H9 (cell line): ENCODE data around the gene KMT5B. TPM values are rescaled to one million over a fixed set of nuclear protein-coding genes. Genes with fewer than 3 reads are reported as not detected.
A peak's percentile ranks its signal among the peaks of the same experiment; 100 is the strongest.

ENCODE experiments used
- DNase-seq: peaks from one replicate; pipeline ENCODE4 v3.0.0-alpha.2; 2017
- H2AFZ ChIP-seq: one replicate; pipeline ENCODE4 v1.6.1; 2013; ENCODE audit warnings: mild to moderate bottlenecking, low read length, control low read depth, moderate library complexity
- H2AK5ac ChIP-seq: 2 replicates; pipeline ENCODE4 v1.6.1; 2013; ENCODE audit warnings: low read length, control low read depth, mixed read lengths; ENCODE audit not compliant: insufficient read length
- H2BK120ac ChIP-seq: one replicate; pipeline ENCODE4 v1.6.1; 2013; ENCODE audit warnings: low read depth, mild to moderate bottlenecking, low read length, control low read depth, inconsistent platforms; ENCODE audit not compliant: poor library complexity, severe bottlenecking
- H2BK12ac ChIP-seq: 2 replicates; pipeline ENCODE4 v1.6.1; 2013; ENCODE audit warnings: low read length, control low read depth, mixed read lengths, low read depth; ENCODE audit not compliant: insufficient read length
- H2BK15ac ChIP-seq: 2 replicates; pipeline ENCODE4 v1.6.1; 2013; ENCODE audit warnings: low read depth, low read length, control low read depth
- H2BK20ac ChIP-seq: one replicate; pipeline ENCODE4 v1.6.1; 2013; ENCODE audit warnings: low read depth, mild to moderate bottlenecking, low read length, control low read depth, inconsistent platforms; ENCODE audit not compliant: poor library complexity, severe bottlenecking
- H2BK5ac ChIP-seq: 2 replicates; pipeline ENCODE4 v1.6.1; 2013; ENCODE audit warnings: low read length, control low read depth, mixed read lengths; ENCODE audit not compliant: insufficient read length
- H3K14ac ChIP-seq: 2 replicates; pipeline ENCODE4 v1.6.1; 2013; ENCODE audit warnings: low read length, control low read depth; ENCODE audit not compliant: insufficient read depth
- H3K18ac ChIP-seq: 2 replicates; pipeline ENCODE4 v1.6.1; 2013; ENCODE audit warnings: low read depth, mild to moderate bottlenecking, mixed read lengths, low read length, control low read depth; ENCODE audit not compliant: insufficient read length
- H3K23ac ChIP-seq: 2 replicates; pipeline ENCODE4 v1.6.1; 2013; ENCODE audit warnings: low read length, control low read depth, mixed read lengths, low read depth; ENCODE audit not compliant: insufficient read length
- H3K23me2 ChIP-seq: 2 replicates; pipeline ENCODE4 v1.6.1; 2013; ENCODE audit warnings: low read depth, mild to moderate bottlenecking, mixed read lengths, low read length, control low read depth; ENCODE audit not compliant: insufficient read length, poor library complexity, severe bottlenecking
- H3K27ac ChIP-seq: 2 replicates; pipeline ENCODE4 v1.5.1; 2013; ENCODE audit warnings: low read length, control low read depth, mixed read lengths, low read depth; ENCODE audit not compliant: insufficient read length
- H3K27me3 ChIP-seq: 2 replicates; pipeline ENCODE4 v1.6.1; 2013; ENCODE audit warnings: low read length, control low read depth, inconsistent platforms; ENCODE audit not compliant: insufficient read depth
- H3K4ac ChIP-seq: 2 replicates; pipeline ENCODE4 v1.6.1; 2013; ENCODE audit warnings: low read depth, mild to moderate bottlenecking, control low read depth, inconsistent platforms, low read length, moderate library complexity
- H3K4me1 ChIP-seq: 2 replicates; pipeline ENCODE4 v1.6.1; 2013; ENCODE audit warnings: low read length, control low read depth, inconsistent platforms; ENCODE audit not compliant: insufficient read depth
- H3K4me2 ChIP-seq: 2 replicates; pipeline ENCODE4 v1.6.1; 2013; ENCODE audit warnings: low read length, control low read depth, mixed read lengths; ENCODE audit not compliant: insufficient read length, insufficient read depth
- H3K56ac ChIP-seq: 2 replicates; pipeline ENCODE4 v1.6.1; 2013; ENCODE audit warnings: low read depth, mild to moderate bottlenecking, mixed read lengths, low read length, control low read depth; ENCODE audit not compliant: insufficient read length
- H3K79me1 ChIP-seq: 2 replicates; pipeline ENCODE4 v1.6.1; 2013; ENCODE audit warnings: low read depth, mild to moderate bottlenecking, moderate library complexity, low read length, control low read depth, inconsistent platforms; ENCODE audit not compliant: insufficient read depth, poor library complexity, severe bottlenecking
- H3K79me2 ChIP-seq: 2 replicates; pipeline ENCODE4 v1.6.1; 2013; ENCODE audit warnings: low read length, control low read depth, inconsistent platforms; ENCODE audit not compliant: insufficient read depth
- H3K9ac ChIP-seq: 2 replicates; pipeline ENCODE4 v1.6.1; 2013; ENCODE audit warnings: low read length, control low read depth, mixed read lengths; ENCODE audit not compliant: insufficient read length; ENCODE audit errors: extremely low read depth
- H3K9me3 ChIP-seq: one replicate; pipeline ENCODE4 v1.6.1; 2013; ENCODE audit warnings: low read depth, low read length, inconsistent platforms; ENCODE audit not compliant: control insufficient read depth
- H3T11ph ChIP-seq: one replicate; pipeline ENCODE4 v1.6.1; 2013; ENCODE audit warnings: mild to moderate bottlenecking, low read length, control low read depth, inconsistent platforms
- H4K20me1 ChIP-seq: one replicate; pipeline ENCODE4 v1.6.1; 2013; ENCODE audit not compliant: control insufficient read depth, insufficient read length, insufficient read depth
- H4K5ac ChIP-seq: 2 replicates; pipeline ENCODE4 v1.6.1; 2013; ENCODE audit warnings: low read depth, mild to moderate bottlenecking, mixed read lengths, low read length, control low read depth; ENCODE audit not compliant: insufficient read length
- H4K8ac ChIP-seq: replicated peaks from 2 replicates; pipeline ENCODE4 v1.6.1; 2013; ENCODE audit warnings: low read length, control low read depth, mixed read lengths, low read depth; ENCODE audit not compliant: insufficient read length
- H4K91ac ChIP-seq: 2 replicates; pipeline ENCODE4 v1.6.1; 2013; ENCODE audit warnings: low read depth, mild to moderate bottlenecking, moderate library complexity, mixed read lengths, low read length, control low read depth; ENCODE audit not compliant: insufficient read length
- H3K27ac Mint-ChIP-seq, 3 experiments: 2 replicates in 2 of 3; 3 replicates in 1 of 3; pipeline ENCODE4 v1.8.0; 2020 to 2021; ENCODE audit warnings: mixed read lengths in 3 of 3, mild to moderate bottlenecking in 1 of 3, moderate library complexity in 1 of 3
- H3K27me3 Mint-ChIP-seq: 2 replicates; pipeline ENCODE4 v1.8.0; 2021; ENCODE audit warnings: low read depth, mild to moderate bottlenecking, moderate library complexity, mixed read lengths
- H3K36me3 Mint-ChIP-seq, 3 experiments: 2 replicates in 2 of 3; 3 replicates in 1 of 3; pipeline ENCODE4 v1.8.0; 2020 to 2021; ENCODE audit warnings: low read depth in 3 of 3, mixed read lengths in 3 of 3; ENCODE audit not compliant: insufficient read depth in 1 of 3
- H3K4me1 Mint-ChIP-seq, 2 experiments: 2 replicates each; pipeline ENCODE4 v1.8.0; 2020; ENCODE audit warnings: mixed read lengths in 2 of 2
- H3K4me3 Mint-ChIP-seq, 2 experiments: 2 replicates in 1 of 2; 3 replicates in 1 of 2; pipeline ENCODE4 v1.8.0; 2020 to 2021; ENCODE audit warnings: mild to moderate bottlenecking in 2 of 2, mixed read lengths in 2 of 2, moderate library complexity in 1 of 2
- H3K9me3 Mint-ChIP-seq, 2 experiments: 2 replicates in 1 of 2; 3 replicates in 1 of 2; pipeline ENCODE4 v1.8.0; 2020; ENCODE audit warnings: mild to moderate bottlenecking in 2 of 2, mixed read lengths in 2 of 2, moderate library complexity in 1 of 2
- CTCF ChIP-seq: fragments of 200-600 bp; sonication (generic); conservative IDR thresholded peaks from 3 replicates; pipeline ENCODE4 v1.8.0; 2021; ENCODE audit warnings: antibody characterized with exemption, mild to moderate bottlenecking
- WGBS: extraction: QIAGEN DNeasy Blood & Tissue Kit; methylation state at CpG from one replicate; pipeline ENCODE4 v1.1.7; 2013; ENCODE audit warnings: missing lambda C conversion rate, low lambda C conversion rate, mixed read lengths; ENCODE audit not compliant: insufficient read length; ENCODE audit errors: extremely low coverage; 5-methylcytosine and 5-hydroxymethylcytosine counted together
- total RNA-seq: library from RNA; stranded (reverse); gene quantifications from 2 replicates; pipeline ENCODE4 v1.2.1, GENCODE V29; 2021

KMT5B gene
- total RNA-seq, 1 experiment from 2014 or later = 61.6 TPM

GRCh38 chr11:68259122-68259959 lies 46.2 kb upstream of the KMT5B start:
- Histone ChIP-seq H2AK5ac (no peak overlapping the region), H3K14ac (no peak overlapping the region), H4K8ac (no peak overlapping the region), H3K23me2 (no peaks in the 10 kb centered on the region), H3K9me3 (no peaks in the 10 kb centered on the region), H2BK20ac (no peak overlapping the region), H2BK12ac (no peak overlapping the region), H3K79me2 (no peaks in the 10 kb centered on the region), H3K4me1 (peaks cover 3% of the 10 kb centered on the region; the same call in 1 of the 2 replicates), H3K18ac (no peak overlapping the region), H4K91ac (no peak overlapping the region), H3K9ac (no peak overlapping the region), H3K23ac (no peak overlapping the region), H3K4ac (no peak overlapping the region), H3K27ac (no peak overlapping the region), H3K4me2 (no peak overlapping the region), H2BK15ac (no peak overlapping the region), H3K27me3 (no peaks in the 10 kb centered on the region), H2BK120ac (no peak overlapping the region), H3T11ph (no peak overlapping the region), H3K56ac (no peak overlapping the region), H4K20me1 (no peaks in the 10 kb centered on the region), H3K79me1 (no peaks in the 10 kb centered on the region), H4K5ac (no peak overlapping the region), H2BK5ac (no peak overlapping the region), H2AFZ (no peak overlapping the region)
- TF ChIP-seq CTCF = no peak
- Mint-ChIP-seq H3K27me3 (peaks cover 12% of the 10 kb centered on the region), H3K4me3 (no peak overlapping the region), H3K4me1 (peaks cover 9 to 10% of the 10 kb centered on the region in 2 experiments), H3K27ac (peak overlapping the region; percentile 62 to 88 (median 74); a peak in 4 of 7 replicates), H3K36me3 (peaks cover 21 to 39% (median 30%) of the 10 kb centered on the region in 3 experiments; a peak in 6 of 7 replicates), H3K9me3 (no peaks in the 10 kb centered on the region)
- WGBS = no CpG with 5 or more reads among the region's 15 CpGs
- DNase-seq = peak; percentile 27
